ENCODE results near the gene TNIP1.

Gene TNIP1

DNA sequence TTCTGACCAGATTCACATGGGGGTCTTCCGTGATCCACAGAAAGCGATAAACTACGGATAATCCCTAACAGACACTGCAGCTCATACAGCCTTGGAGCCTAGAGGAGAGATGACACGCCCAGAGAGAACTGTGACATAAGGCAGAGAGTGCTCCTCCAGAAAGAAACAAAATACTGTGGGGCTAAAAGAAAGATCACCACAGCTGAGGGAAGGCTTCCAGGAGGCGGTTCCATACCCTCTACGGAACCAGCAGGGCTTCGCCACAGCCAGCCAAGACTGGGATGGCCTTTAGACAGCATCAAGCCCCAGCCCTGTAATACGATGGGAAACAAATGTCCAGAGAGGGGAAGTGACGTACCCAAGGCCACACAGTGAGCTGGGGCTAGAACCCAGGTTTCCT, 41.2 kb downstream of the TNIP1 start:
- DNase-seq (ENCODE audit: low read depth): no peak

- no peak for DNase-seq (ENCODE audit: low read depth)
Measured at GRCh38 chr5:151038801-151039238, 42.0 kb downstream of the TNIP1 start.

- no peak for DNase-seq (ENCODE audit: low read depth)
Measured at GRCh38 chr5:151038412-151038745, 42.5 kb downstream of the TNIP1 start.

DNA sequence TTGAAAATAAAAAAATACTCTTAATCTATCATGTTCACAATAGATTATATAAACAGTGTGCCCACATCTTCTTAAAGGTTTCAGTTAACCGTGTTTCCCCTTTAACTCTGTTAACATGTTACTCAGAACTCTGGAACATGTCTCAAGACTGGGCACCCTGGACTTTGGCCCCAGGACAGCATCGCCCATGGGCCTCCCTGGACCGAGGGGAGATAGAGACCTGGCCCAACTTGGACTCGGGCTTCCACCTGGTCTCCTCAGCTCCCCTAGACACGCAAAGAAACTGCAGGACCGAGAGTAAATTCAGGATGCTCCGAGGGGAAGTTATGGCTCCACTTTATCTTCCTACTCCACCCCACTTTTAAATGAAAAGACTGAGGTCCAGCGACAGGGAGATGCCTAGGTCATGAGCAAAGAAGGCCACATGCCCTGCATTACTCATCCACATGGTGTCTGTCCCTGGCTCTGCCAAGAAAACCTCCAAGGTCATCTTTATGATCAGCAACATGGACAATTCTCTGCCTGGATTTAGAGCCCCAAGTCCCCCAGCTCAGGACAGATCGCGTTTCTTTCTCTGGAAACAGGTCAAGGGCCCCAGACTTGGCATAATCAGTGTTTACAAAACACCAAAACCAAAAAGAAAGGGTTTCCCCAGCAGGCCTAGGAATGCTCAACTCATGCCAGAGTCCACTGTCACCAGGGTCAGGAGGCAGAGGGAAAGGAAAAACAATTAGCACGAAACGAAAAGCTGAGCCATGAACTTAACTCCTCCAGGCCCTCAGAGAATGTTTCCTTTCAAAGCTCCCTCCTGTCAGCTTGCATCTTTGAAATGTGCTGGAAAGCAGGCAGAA, 43.0 kb downstream of the TNIP1 start:
- no peak for DNase-seq (ENCODE audit: low read depth)

GRCh38 chr5:151036556-151036955, 44.3 kb downstream of the TNIP1 start:
- DNase-seq (ENCODE audit: low read depth): no peak

- DNase-seq (ENCODE audit: low read depth): no peak
Measured at GRCh38 chr5:151034422-151035379, 46.1 kb downstream of the TNIP1 start.

DNA sequence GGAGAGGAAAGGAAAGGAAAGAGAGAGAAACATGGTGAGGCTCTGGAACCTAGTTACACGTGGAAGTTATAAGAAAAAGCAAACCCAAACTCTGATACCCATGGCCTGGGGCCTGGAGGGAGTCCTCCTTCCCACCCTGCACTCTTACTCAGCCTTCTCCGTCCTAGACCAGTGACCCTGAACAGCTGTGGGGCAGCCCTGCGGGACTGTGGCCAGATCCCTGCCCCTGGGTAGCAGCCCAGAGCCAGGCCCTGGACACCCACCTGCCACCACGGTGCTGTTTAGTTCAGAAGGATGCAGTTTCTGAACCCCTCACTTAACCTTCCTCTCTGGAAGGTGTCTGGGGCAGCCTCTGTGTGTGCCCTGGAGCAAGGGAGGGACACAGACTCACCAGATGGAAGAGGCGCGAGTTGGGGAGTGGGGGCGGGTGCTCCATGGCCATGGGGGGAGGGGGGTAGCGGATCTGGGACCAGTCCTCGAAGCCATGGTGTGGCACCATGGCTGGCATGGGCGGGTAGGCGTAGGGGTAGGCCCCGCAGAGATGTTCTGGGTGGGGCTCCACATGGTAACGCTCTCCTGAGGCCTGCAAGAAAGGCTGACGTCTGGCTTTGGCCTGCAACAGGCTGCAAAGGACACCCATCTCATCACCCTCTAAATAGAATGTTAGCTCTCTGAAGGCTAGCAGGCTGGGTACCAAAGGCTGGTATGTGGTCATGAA, 47.5 kb downstream of the TNIP1 start:
- DNase-seq (ENCODE audit: low read depth): no peak

DNA sequence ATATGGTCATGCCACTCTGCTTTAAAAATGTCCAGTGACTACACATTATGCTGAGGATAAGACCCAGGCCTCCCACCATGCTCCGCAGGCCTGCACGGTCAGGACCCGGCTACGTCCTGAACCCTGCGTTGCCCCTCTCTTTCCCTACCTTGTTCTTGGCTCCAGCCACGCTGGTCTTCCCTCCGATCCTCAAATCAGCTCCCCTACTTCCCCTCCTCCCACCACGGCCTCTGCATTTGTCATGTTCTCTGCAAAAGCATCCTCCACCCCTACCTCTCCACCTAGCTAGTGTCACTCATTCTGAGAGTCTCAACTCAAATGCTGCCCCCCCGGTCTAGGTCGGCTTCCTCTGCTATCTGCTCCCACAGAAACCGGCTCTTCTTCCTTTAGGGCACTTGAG, 49.3 kb downstream of the TNIP1 start:
- no peak for DNase-seq (ENCODE audit: low read depth)

DNA sequence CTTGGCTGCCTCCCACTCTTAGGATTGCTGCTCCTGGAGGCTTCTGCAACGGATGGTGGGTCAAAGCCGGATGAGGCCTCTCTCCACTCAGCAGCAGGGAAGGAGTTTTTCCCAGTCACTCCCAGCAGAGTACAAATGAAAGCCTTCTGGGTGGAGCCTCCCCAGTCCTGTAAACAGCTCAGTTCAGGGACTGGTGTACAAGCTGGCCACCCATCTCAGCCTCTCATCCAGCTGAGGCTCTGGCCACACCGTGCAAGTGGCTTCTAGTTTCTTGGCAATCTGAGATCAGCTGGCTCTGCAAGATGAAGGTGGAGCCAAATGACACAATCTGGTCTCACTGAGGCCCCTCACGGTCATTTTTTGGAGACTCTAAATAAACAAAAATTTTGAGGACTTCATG, 50.5 kb downstream of the TNIP1 start:
- DNase-seq (ENCODE audit: low read depth): no peak

DNA sequence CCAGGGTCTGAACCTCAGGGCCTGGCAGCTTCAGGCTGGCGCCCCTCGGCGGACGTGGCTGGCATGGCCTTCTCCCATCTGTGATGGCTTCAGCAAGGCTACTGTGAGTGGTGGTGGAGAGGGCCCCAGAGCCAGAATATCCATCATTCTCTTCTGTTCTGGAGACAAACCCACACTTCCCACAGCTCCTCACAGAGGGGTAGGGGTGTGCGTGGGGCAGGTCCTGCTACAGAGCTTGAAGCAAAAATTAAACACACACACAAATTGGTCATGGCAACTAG, 50.8 kb downstream of the TNIP1 start:
- DNase-seq (ENCODE audit: low read depth): no peak

- no peak for DNase-seq (ENCODE audit: low read depth)
Measured at GRCh38 chr5:151029179-151030055, 51.4 kb downstream of the TNIP1 start.

GRCh38 chr5:151028717-151029116, 52.1 kb downstream of the TNIP1 start:
- DNase-seq (ENCODE audit: low read depth): no peak

- DNase-seq (ENCODE audit: low read depth): no peak
Measured at GRCh38 chr5:151027961-151028479, 52.8 kb downstream of the TNIP1 start.

DNA sequence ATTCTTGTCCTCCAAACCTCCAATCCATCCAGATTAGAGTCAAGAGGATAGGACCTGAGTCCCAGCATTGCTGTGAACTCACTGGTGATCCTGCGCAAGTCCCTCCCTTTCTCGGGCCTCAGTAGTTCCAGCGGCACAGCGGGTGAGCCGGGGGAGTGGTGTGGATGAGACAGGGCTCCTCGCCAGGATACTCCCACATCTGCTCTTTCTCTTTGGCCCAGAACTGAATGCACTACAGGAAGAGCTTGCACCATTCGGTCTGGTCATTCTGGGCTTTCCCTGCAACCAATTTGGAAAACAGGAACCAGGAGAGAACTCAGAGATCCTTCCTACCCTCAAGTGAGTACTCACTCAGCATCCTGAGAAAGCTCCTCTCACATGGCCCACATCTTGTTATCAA, 54.2 kb downstream of the TNIP1 start:
- no peak for DNase-seq (ENCODE audit: low read depth)

DNA sequence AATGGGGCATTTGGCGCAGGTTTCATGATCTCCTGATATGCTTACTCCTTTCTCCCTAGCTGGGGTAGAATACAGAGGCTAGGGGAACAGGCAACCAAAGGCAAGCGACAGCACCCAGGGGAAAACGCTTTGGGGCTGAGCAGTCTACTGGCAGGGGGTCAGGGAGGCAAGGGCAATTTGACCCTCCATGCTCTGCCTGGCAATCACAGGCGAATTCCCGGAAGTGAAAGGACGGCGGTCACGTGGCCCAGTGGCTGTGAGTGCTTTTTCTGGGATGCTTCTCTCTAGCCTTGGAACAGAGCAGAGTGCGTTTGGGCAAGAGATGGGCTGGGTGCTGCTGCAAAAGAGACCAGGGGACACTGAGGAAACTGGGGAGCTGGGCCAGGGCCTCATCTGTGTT, 54.7 kb downstream of the TNIP1 start:
- no peak for DNase-seq (ENCODE audit: low read depth)

- no peak for DNase-seq (ENCODE audit: low read depth)
Measured at GRCh38 chr5:151025250-151025606, 55.6 kb downstream of the TNIP1 start.

DNA sequence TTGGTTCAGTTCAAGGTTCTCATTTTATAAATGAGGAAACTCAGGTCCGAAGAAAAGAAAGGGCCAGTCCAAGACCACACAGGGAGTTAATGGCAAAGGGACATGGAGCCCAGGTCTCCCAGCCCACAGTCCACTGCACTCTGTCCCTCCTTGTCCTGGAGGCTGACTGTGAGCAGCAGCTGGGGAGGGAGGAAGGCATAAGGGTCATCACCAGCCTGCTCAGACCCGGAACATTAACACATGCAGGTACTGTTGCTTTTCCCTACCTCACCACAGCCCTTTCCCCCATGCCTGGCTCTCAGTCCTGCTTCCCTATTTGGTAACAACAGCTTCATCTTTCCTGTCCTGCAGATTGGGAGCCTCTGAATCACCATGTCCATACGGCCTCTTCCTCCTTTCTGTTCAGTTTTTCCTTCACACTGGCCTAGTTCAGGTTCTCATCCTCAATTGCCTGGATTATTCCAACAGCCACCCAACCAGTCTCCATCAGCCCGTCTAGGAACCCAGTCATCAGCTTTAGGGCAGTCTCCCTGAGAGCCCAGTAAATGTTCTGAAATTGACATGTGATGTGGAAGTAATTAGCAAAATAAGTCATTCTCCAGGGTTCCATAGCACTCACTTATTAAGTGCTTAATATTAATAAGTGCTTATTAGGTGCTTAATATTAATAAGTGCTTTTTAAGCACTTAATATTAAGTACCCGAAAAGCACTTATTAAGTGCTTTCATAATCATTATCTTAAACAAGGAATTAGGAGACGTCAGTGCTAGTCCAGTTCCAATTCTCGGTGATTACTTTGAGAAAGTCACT, 56.2 kb downstream of the TNIP1 start:
- no peak for DNase-seq (ENCODE audit: low read depth)

DNA sequence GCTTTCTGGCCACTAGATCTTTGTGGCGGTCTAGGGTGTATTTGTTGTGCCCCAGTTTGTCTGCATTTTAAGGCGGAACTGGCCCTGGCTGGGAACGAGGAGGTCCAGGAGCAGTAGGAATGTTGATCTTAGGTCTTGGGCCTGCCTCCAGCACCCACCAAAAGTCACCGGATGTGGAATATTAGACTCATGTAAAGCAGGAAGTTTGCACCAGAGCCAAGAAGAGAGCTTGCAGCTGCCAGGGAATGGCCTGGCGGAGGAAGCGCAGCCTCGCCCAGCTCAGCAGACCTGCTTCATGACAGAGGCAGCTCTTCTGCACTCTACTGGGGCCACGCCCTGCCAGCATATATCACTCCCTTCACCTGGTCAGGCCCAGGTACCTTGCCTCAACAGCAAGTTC, 57.2 kb downstream of the TNIP1 start:
- no peak for DNase-seq (ENCODE audit: low read depth)

- DNase-seq (ENCODE audit: low read depth): no peak
Measured at GRCh38 chr5:151023047-151023615, 57.7 kb downstream of the TNIP1 start.

- no peak for DNase-seq (ENCODE audit: low read depth)
Measured at GRCh38 chr5:151022511-151023018, 58.3 kb downstream of the TNIP1 start.

Data from CMK (cell line).